Ishikawa (cell line): Measurements from ENCODE around the gene MITF.

Source experiments
- CEBPB ChIP-seq: IDR thresholded peaks from 2 replicates; pipeline ENCODE4 v1.6.1; 2012
- CREB1 ChIP-seq: IDR thresholded peaks from 2 replicates; pipeline ENCODE4 v1.6.1; 2012; ENCODE audit warnings: low read depth
- EGR1 ChIP-seq: IDR thresholded peaks from 2 replicates; pipeline ENCODE4 v1.6.1; 2012
- EP300 ChIP-seq: IDR thresholded peaks from 2 replicates; pipeline ENCODE4 v1.6.1; 2012; ENCODE audit warnings: borderline replicate concordance
- FOXM1 ChIP-seq: IDR thresholded peaks from 2 replicates; pipeline ENCODE4 v1.6.1; 2012; ENCODE audit warnings: low read depth, borderline replicate concordance
- NFIC ChIP-seq: IDR thresholded peaks from 2 replicates; pipeline ENCODE4 v1.6.1; 2012
- RAD21 ChIP-seq: IDR thresholded peaks from 2 replicates; pipeline ENCODE4 v1.6.1; 2012; ENCODE audit warnings: low read depth
- TEAD4 ChIP-seq: IDR thresholded peaks from 2 replicates; pipeline ENCODE4 v1.6.1; 2012
- USF1 ChIP-seq: IDR thresholded peaks from 2 replicates; pipeline ENCODE4 v1.6.1; 2012
- YY1 ChIP-seq: IDR thresholded peaks from 2 replicates; pipeline ENCODE4 v1.6.1; 2012; ENCODE audit warnings: low read depth
- TF ChIP-seq, protein P1 (sequence below): IDR thresholded peaks from 2 replicates; pipeline ENCODE4 v1.6.1; 2012
- TF ChIP-seq, protein P2 (sequence below): IDR thresholded peaks from 2 replicates; pipeline ENCODE4 v1.6.1; 2012; ENCODE audit warnings: low read depth, mild to moderate bottlenecking

GRCh38 chr3:69747511-69748258, 8.4 kb downstream of the MITF start:
- TF ChIP-seq YY1 (no peak), EP300 (no peak), EGR1 (no peak), USF1 (no peak), CEBPB (no peak), RAD21 (no peak), TEAD4 (no peak), CREB1 (no peak), FOXM1 (no peak), NFIC (no peak)
- TF ChIP-seq, protein P1, sequence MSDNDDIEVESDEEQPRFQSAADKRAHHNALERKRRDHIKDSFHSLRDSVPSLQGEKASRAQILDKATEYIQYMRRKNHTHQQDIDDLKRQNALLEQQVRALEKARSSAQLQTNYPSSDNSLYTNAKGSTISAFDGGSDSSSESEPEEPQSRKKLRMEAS: no peak
- TF ChIP-seq, protein P2, sequence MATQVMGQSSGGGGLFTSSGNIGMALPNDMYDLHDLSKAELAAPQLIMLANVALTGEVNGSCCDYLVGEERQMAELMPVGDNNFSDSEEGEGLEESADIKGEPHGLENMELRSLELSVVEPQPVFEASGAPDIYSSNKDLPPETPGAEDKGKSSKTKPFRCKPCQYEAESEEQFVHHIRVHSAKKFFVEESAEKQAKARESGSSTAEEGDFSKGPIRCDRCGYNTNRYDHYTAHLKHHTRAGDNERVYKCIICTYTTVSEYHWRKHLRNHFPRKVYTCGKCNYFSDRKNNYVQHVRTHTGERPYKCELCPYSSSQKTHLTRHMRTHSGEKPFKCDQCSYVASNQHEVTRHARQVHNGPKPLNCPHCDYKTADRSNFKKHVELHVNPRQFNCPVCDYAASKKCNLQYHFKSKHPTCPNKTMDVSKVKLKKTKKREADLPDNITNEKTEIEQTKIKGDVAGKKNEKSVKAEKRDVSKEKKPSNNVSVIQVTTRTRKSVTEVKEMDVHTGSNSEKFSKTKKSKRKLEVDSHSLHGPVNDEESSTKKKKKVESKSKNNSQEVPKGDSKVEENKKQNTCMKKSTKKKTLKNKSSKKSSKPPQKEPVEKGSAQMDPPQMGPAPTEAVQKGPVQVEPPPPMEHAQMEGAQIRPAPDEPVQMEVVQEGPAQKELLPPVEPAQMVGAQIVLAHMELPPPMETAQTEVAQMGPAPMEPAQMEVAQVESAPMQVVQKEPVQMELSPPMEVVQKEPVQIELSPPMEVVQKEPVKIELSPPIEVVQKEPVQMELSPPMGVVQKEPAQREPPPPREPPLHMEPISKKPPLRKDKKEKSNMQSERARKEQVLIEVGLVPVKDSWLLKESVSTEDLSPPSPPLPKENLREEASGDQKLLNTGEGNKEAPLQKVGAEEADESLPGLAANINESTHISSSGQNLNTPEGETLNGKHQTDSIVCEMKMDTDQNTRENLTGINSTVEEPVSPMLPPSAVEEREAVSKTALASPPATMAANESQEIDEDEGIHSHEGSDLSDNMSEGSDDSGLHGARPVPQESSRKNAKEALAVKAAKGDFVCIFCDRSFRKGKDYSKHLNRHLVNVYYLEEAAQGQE: no peak
